ENCODE measurements around the gene ABCG1. TPM values are rescaled to one million over a fixed set of nuclear protein-coding genes. Genes with fewer than 3 reads are reported as not detected.

ABCG1 gene
- total and polyA plus RNA-seq, 2 donors (not counting 3 experiments of a cell fraction or from before 2014, with no cell fraction given): 6.7 to 19.6 TPM

GRCh38 chr21:42303443-42303842 lies 84.5 kb downstream of the ABCG1 start:
- Histone ChIP-seq H3K9ac (replicated peaks; ENCODE audit: extremely low read depth, insufficient read depth, low read length) (no peak overlapping the region), H3K4me3 (replicated peaks in 1 of 3; ENCODE audit: insufficient read depth in 1 of 3, low read depth in 1 of 3, low read length in 3 of 3) (no peak overlapping the region), H2AFZ (ENCODE audit: low read depth, low read length) (no peak overlapping the region), H4K20me1 (replicated peaks; ENCODE audit: control insufficient read depth, extremely low read depth, insufficient read depth, low read length) (no peaks in the 10 kb centered on the region), H3K9me1 (replicated peaks; ENCODE audit: control insufficient read depth, extremely low read depth, insufficient read depth, low read length) (no peaks in the 10 kb centered on the region), H3K36me3 (ENCODE audit: control insufficient read depth in 2 of 2, extremely low read depth in 1 of 2, insufficient read depth in 2 of 2, low read length in 2 of 2) (no peaks in the 10 kb centered on the region), H3K79me2 (ENCODE audit: control insufficient read depth, insufficient read depth, low read length) (no peaks in the 10 kb centered on the region), H3K9me3 (replicated peaks; ENCODE audit: control insufficient read depth, insufficient read depth, low read length) (no peaks in the 10 kb centered on the region), H3K4me2 (ENCODE audit: insufficient read depth, low read length) (no peak overlapping the region), H3K27me3 (ENCODE audit: control insufficient read depth in 2 of 2, insufficient read depth in 2 of 2, low read length in 2 of 2) (no peaks in the 10 kb centered on the region), H3K4me1 (ENCODE audit: control insufficient read depth, extremely low read depth, insufficient read depth, low read length) (peaks cover 10% of the 10 kb centered on the region), H3K27ac (ENCODE audit: insufficient read depth, low read depth, low read length) (no peak overlapping the region)
- DNase-seq (ENCODE audit: low read depth, low spot score) (no peak), FAIRE-seq (no peak)
- POLR2A ChIA-PET: no interaction called here
- intact Hi-C loops (cut with micrococcal nuclease): loop anchor here (2.0 kb wide), 1 partner anchor 75 kb away; no protein-coding TSS in a partner anchor
- no peak for TF ChIP-seq FOS (IDR thresholded peaks at IDR 0.05; ENCODE audit: borderline replicate concordance, insufficient read depth, low read length)
- TF ChIP-seq EZH2 (IDR thresholded peaks at IDR 0.05; ENCODE audit: borderline replicate concordance, low read depth, low read length, severe bottlenecking): no peak
- no peak for TF ChIP-seq POLR2A (IDR thresholded peaks at IDR 0.05; ENCODE audit: low read depth, low read length)
- TF ChIP-seq JUN (IDR thresholded peaks at IDR 0.05; ENCODE audit: borderline replicate concordance, insufficient read depth, insufficient read length, low read depth): no peak
- no peak for TF ChIP-seq POLR2AphosphoS5 (IDR thresholded peaks at IDR 0.05; ENCODE audit: insufficient read depth, low read depth, low read length)
- TF ChIP-seq MYC (IDR thresholded peaks at IDR 0.05; ENCODE audit: low read depth, low read length): no peak
- no peak for TF ChIP-seq CTCF (IDR thresholded peaks at IDR 0.05; ENCODE audit: extremely low read depth in 1 of 2, insufficient read depth in 1 of 2, low read depth in 1 of 2, low read length in 2 of 2)
- TF ChIP-seq GATA2 (IDR thresholded peaks at IDR 0.05; ENCODE audit: insufficient read depth, insufficient read length, low read depth, low read length): no peak
- TF ChIP-seq, protein P1, sequence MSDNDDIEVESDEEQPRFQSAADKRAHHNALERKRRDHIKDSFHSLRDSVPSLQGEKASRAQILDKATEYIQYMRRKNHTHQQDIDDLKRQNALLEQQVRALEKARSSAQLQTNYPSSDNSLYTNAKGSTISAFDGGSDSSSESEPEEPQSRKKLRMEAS (IDR thresholded peaks at IDR 0.05; ENCODE audit: insufficient read depth, insufficient read length): no peak
- no TSS peak for BruUV-seq (replicated peaks)
- CTCF ChIA-PET: interaction anchor here (1.0 kb wide), 1 partner anchor 35 kb away, joined by 3 read pairs; no protein-coding TSS in a partner anchor
- dilution Hi-C loops (cut with MboI; ENCODE audit: extremely low pct_ligation_motif_present, low sequenced_read_pairs): no loop called here

Measured in endothelial cell of umbilical vein (primary cell).